Activated CD4-positive, CD25-positive, alpha-beta regulatory T cell treated with anti-CD3 and anti-CD28 coated beads, Interleukin-2, amount 50 U/mL, for 72 hours (primary cell): ENCODE data around the gene THAP2.

Source experiments
- DNase-seq: peaks from one replicate; pipeline ENCODE4 v3.0.0; 2021

The THAP2 gene

DNA sequence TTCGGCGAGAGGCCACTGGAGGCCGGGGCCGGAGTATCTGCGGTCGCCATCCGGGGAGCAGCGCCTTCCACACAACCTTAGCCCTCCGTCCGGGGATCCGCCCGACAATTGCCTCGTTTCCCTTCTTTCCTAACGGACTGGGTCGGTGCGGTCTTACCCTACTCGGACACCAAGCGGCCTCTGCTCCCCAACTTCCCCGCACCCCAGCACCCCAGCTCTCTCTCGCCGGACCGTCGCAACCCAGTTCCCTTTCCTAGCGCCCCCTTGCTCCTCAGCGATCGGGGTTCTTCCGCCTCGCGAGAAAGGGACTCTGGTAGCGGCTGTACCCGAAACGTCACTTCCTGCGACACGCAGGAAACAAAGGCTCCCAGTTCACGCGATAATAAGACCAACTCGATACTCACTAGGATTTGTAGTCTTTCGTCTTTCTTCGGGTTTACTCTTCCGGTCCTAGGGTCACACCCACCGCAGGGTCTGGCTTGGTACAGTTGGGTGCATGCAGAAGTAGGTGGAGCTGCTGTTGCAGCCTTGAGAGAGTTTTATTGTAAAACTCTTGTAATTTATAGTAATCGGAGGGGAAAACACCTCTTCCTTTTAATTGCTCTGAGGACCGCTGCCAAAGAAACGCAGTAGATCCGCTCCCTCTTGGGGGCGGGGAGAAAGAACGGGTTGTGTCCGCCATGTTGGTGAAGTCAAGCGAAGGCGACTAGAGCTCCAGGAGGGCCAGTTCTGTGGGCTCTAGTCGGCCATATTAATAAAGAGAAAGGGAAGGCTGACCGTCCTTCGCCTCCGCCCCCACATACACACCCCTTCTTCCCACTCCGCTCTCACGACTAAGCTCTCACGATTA, at the start of gene THAP2, which contains the start of gene ZFC3H1:
THAP2 (plus strand) TSS at position 741 of the 850 bp plus-strand sequence. CDS start 209 bp downstream, outside the sequence.
ZFC3H1 (minus strand) TSS at position 288 of the 850 bp plus-strand sequence; CDS start at position 50, 238 bp downstream.
- peak; percentile 81 for DNase-seq

DNA sequence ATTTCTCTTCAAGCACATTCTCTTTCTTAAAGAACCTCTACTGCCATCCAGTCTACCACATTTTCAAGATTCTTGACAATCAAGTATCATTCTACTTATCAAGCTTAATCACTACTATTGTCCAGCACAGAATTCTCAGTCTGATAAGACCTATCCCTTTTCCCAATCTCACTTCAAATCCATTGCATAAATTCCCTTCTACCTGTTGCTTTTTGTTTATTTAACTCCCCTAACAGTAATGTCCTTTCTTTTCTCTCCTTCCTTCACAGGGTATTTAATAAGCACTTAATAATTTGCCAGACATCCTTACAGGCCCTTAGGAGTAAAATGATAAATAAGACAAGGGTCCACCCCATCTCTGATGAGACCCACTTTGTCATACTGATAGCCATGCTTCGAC, 42.2 kb upstream of the THAP2 start:
- no peak for DNase-seq

DNA sequence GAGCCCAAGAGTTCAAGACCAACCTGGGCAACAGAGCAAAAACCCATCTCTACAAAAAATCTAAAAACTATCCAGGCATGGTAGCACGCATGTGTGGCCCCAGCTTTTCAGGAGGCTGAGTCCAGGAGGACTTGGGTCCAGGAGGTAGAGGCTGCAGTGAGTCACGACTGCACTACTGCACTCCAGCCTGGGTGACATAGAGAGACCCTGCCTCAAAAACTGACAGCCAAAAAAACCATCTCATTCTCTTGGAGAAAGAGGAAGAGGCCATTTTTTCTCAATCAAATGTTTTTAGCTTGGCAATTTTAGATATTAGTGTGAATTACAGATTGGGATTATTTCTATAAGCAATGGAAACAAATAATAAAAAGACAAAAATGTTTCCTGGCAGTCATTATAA, 38.6 kb upstream of the THAP2 start:
- DNase-seq = no peak

DNA sequence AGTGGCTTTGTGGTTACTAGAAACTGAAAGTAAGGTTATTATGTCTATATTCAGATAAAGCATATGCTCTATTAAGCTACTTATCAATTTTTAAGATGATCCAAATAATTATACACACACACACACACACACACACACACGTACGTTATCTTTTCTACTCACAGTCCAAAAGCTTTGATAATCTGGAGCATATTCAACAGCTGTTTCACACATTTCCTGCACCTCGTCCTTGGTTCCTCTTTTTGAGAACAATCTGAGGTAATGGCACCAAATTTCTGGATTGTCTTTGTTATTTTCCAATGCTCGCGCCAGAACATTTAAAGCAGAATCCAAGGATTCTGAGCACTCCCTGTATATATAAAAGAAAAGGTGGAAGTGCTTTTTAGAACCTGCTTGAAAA, 38.0 kb upstream of the THAP2 start:
- no peak for DNase-seq

DNA sequence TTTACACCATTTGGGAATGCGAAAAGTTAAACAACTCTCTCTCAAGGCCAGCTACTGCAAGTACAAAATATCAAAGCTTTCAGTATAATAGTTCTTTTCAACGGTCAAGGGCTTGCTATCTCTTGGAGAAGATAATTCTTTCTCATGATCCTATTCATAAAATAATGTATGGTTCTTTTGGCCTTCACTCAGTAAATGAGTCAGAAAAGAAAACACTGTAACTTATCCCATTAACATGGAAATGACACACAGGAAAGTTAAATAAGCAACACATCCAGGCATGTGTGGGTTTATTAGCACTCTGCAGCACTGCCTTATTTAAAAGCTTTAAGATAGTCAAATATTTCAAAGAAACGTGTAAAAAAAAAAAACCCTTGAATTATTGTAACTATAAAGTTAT, 37.3 kb upstream of the THAP2 start:
- DNase-seq = no peak

DNA sequence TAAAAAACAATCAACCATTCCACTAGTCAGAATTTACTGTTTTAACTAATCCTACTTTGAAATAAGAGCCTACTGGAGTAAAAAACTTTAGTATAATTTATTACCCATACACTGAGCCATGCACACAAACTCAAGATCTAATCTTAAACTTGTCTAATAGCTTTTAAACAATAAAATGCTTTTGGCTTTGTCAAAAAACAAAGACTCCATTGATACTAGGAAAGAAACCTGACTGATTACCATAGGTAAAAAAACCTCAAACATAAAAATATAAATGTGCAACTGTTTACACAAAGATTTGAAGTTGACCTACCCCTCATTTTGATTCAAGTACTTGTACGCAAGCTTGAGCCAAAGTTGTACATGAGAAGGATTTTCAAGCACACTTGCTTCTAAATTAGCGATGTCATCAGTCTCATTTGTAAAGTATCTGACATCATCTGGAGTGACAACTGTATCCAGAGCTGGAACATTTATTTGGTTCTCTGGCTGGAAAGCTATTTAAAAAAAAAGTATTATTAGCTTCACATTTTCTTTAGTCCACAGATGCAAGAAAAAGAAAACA, 36.6 kb upstream of the THAP2 start:
- DNase-seq = no peak

DNA sequence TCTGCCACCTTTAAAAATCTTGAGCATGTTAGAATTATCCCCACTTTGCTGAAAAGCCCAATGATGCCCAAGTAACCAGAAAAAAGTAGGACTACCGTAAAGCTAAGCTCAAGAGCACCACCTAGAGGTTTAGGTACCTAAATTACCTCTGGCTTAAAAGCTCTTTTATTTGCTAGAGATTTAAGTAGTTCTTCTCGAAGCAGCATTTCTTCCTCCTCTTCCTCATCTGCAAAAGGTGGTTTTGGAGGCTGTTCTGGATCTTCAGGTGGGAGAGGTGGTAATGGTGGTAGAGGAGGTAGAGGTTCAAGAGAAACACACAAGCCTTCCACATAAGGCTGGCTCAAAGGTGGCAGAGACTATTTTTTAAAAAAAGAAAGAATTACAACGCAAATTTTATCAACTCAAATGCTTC, 27.4 kb upstream of the THAP2 start:
- DNase-seq = no peak

DNA sequence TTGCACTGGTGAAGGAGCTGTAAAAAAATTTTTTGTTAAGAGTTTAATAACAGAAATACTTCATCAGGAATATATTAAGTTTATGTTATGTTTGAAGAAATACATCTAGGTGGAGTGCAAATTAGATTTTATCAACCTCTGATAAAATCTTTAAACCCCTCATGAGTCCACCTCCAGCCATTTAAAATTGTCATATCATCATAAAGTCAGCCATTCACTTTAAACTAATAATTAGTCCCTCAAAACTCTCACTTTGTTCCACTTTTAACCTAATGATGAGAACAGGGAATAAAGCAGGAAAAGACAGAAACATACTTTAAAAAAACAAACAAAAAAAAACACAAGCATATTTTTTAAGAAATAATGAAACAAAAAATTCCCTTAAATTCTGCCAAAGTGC, 25.6 kb upstream of the THAP2 start:
- DNase-seq = no peak

DNA sequence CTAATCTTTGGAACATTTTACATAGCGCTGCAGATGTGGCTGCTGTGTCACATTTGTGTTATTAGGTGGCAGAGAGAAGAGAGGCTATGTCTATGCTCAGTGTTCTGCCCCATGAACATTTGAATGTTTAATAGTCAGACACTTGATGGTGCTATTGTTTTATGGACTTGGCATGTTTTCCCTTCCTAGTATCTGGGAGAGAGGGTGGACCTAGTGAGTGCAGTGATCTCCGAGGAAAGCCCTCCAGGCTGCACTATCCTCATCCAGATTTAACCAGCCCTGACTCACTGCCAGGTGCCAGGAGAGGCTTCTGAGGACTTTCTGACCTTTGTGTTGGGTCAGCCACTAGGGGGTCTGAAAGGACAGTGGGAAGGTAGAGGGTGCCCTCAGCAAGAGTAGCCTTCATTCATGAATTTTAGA, 24.8 kb upstream of the THAP2 start:
- no peak for DNase-seq

DNA sequence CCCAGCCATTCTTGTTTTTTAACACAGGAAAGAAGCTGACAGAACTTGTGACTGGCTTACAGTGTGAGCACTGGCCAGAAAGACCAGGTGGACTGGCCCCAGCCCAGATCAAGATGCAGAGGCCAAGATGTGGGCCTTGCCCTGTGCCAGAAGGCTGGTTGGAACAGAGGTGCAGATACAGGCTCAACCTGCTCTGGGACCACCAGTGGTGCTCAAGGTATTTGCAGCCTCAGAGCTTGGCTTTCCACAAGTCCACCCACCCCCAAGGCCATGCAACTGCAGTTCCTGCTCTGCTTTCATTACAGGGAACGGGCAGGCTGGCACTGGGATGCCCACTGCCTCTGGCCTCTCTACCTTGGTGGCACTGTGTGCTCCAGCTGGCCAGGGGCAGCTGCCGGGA, 23.8 kb upstream of the THAP2 start:
- DNase-seq = no peak

DNA sequence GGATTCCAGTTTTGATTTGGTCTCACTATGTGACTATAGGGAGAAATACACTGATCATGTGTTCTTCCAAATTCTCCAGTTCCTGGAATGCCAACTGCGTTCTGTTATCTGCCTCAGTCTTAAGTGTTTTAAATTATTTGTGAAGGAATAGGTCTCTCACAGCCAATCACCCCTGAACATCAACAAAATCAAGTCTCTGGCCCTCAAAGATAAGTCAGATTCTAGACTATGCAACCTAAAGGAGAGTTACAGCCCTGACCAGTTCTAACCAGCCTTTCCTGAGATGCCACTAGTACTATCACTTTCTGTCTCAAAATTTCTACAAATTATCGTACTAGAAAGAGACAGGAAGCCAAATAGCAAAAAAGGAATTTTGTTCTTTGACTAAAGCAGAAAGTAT, 22.7 kb upstream of the THAP2 start:
- no peak for DNase-seq

DNA sequence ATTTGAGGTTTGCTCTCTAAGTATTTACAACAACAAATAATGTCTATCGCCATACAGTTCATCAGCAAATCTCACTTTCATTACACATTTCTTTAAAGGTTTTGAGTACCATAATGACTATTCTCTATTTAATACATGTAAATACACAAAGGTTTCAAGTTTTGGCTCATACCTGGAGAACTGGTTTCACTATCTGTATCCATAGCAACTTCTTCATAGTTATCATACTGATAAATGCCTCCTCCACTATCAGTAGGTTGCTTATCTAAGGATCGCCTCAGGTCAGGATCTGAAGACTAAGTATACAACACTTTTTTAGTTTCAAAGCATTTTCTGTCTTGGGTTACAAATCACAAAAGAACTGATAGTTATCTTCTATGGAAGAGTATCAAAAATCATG, 21.8 kb upstream of the THAP2 start:
- DNase-seq = no peak

DNA sequence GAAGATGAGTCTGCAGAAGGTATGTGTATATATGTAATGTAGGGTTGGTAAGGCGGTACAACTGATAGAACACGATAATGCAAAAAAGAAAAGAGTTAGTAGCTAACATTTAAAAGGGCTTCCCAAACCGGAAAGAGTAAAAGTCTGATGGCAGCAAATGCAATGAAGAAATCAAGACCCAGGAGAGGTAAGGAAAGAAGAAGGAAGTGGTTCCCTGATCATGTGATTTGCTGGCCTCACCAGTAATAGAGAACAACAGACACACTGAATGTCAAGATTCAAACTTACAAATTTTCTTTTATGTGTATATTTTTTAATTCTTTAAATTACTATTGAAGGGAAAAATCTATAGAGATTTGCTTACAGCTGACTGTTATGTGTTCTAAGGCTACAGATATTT, 18.8 kb upstream of the THAP2 start:
- no peak for DNase-seq

DNA sequence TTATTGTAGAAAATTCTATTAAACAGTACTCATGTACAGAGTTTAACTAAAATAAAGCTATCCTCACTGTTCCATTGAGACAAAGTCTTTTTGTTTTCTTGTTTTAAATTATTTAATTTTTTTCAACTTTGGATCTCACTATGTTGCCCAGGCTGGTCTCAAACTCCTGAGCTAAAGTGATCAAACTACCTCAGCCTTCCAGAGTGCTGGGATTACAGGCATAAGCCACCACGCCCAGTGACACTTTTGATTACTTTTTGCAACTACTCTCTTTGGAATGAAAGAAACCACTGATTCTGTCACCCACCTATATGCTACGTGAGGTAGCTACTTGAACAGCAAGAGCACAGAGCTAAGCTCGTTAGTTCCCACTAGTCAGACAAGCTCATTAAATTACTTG, 17.6 kb upstream of the THAP2 start:
- no peak for DNase-seq

DNA sequence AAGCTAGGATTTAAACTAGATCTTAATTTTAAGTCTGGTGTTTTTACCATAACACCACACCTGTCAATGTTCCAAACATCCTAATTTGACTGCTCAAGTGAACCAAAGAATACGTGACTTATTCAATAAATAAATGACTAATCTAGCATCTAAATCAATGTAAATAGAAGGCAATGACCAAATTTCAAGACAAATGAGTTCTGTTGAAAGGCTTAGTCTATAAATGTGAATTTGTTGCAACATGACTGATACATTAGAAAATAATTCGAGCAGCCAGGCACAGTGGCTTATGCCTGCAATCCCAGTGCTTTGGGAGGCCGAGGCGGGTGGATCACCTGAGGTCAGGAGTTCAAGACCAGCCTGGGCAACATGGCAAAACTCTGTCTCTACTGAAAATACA, 15.6 kb upstream of the THAP2 start:
- no peak for DNase-seq

DNA sequence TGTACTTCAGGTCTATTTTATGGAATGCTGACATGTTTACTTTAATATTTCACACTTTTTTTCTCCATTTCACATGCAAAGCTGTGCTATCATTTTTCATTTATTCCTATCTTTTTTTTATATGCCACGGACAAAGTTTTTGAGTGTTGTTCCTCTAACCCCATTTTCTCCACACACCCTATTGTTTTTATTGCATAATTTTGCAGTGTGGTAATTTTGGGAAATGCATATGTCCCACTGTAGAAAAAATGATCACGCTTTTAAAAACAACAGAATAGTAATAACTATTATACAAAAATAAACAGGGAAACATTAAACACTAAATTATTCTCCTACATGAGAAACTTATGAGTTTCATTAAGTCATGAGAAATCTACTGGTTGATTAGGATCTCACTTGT, 14.7 kb upstream of the THAP2 start:
- DNase-seq = no peak

DNA sequence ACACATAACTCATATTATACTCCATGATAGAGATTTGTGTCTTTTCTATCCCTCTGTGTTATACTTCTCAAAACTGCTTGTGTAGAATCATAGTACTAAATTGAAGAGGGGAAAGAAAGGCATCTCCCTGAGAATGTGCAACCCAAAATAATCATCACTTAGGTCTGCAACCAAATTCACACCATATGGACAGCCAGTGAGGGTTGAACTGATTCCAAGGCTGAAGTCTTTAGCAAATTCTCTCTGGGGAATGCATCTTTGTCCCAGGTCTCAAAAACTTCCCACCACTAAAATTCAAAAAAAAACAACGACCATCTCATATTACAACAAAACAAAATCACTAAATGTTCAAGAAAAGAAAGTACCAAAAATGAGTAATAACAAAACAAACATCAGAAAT, 11.4 kb upstream of the THAP2 start:
- DNase-seq = no peak

DNA sequence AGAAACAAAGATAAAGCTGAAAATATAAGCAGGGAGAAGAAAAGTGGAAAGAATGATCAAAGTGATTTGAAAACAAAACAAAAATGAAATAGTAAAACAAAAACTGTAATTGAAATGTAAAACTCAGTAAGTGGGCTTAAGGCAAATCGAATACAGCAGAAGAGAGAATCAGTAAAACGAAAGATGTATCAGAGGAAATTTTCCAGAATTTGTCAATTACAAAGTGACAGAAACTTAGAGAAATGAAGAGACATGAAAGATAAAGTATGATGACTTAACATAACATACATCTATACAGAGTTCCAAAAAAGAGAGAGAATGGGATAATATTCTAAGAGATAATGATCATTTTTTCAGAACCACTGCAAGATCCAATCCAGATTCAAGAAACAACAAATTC, 11.0 kb upstream of the THAP2 start:
- no peak for DNase-seq

DNA sequence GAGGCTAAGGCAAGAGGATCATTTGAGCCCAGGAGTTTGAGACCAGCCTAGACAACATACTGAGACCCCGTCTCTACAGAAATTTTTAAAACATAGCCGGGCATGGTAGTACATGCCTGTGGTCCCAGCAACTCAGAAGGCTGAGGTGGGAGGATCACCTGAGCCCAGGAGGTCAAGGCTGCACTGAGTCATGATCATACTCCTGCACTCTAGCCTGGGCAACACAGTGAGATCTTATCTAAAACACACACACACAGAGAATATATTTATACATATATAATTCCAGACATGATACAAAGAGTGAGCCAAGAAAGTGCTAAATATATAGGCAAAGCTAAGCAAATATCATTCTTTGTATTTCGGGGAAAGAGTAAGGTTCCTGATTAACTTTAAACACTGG, 9.9 kb upstream of the THAP2 start:
- DNase-seq = no peak

DNA sequence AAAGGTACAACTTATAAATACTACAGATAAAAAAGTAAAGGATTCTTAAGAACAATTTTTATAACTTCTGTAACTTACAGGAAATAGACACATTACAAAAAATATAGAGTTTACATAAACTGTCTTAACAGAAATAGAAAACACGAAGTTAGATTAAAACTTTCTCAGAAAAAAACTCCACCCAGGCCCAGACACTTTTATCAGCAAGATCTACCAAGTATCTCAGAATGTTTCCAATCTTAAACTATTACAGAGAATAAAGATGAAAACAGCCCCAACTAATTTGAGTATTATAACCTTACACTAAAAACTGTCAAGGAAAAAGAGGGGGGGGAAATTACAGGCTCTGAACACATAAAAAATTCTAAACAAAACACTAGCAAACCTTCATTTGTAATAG, 8.6 kb upstream of the THAP2 start:
- DNase-seq = no peak

DNA sequence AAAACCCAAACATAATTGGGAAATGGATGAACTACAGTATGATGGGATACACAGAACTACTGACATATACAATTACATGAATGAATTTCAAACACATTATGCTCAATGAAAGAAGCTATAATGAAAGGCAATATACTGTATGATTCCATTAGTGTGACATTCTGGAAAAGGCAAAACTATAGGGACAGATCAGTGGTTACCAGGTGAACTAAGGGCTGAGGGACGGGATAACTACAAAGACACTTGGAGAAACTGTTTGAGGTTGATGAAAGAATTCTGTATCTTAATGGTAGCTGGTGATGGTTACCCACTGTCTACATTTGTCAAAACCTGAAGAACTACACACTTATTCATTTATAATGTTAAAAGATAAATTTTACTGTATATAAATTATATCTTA, 8.2 kb upstream of the THAP2 start:
- no peak for DNase-seq

DNA sequence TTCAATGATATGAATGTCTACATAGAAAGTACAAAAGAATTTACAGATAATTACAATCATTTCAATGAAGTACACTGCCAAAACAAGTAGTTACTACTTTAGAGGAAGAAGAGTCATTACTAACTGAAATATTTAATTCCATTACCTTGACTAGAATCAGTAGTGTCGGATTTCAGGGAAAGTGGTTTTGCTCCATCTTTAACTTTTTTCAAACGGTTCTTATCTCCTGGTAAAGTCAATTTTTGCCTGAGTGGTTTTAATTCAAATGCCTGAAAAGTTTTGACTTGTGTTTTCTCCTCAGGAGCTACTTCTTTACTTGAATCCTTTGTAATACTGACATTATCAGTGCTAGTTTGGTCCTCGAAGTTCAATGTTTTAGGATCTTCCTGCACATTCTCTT, 7.4 kb upstream of the THAP2 start:
- no peak for DNase-seq

DNA sequence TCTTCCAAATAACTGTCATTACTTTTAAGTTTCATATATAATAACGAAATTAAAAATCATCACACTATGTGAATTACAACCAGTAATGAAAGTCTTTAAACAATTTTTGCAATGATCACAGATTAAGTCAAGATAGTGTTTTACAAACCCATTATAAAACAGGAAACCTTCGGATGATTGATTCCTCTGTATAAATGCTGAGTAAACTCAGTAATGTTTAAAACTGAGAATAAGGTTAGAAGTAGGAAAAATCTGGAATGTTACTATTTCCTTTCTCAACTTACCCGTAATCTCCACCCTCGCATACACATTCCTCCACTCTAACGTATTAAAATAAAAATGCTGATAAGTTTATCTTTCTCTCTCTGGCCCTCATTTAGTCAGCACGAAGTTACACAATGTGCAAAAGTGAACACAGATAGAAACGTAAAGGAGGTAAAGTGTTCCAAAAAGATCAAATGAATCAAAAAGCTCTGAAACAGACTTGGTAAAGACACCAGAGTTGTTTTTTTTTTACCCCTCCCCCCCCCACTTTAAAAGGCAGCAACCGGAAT, 2.0 kb upstream of the THAP2 start:
- no peak for DNase-seq

DNA sequence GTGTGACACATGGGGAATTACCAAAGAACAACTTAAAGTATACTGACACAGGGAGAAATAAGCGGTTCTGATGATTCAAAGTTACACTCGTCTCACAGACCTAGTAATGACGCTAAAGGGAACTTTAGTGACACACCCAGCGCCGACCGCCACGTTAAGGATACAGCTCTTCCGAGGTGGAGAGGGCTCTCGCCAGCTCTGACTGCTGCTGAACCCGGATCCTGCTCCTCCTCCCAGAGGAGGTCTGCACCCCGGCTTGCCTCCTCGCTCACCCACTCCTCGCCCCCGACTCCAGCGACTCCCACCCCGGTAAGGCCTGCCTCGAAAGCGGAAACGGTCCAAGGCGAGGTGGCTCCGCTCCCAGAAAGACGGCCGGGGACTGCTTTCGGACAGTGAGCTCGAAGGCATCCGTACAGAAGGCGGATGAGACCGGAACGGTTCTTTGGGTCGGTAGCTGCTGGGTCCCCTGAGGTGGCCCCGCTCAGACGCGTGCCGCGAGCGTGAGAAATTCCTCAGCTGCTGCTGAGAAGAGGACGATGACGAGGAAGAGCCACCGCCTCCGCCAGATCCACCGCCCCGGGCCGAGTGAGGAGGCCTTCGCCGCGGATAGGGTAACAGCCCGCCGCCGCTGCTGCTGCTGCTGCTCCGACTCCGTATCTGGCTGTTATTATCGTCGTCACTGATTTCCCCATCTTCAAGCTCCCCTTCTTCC, 1.1 kb upstream of the THAP2 start:
- DNase-seq = peak; percentile 72
